HEK293 (cell line): ENCODE measurements around the gene FUCA2.

Experiments used
- CTCF ChIP-seq: fragments of 450-650 bp; formaldehyde crosslinking; IDR thresholded peaks from 2 replicates; pipeline ENCODE4 v1.5.1; 2016; ENCODE audit warnings: missing biosample characterization, missing genetic modification characterization
- EGR2 ChIP-seq: fragments of 450-650 bp; formaldehyde crosslinking; IDR thresholded peaks from 2 replicates; pipeline ENCODE4 v1.5.1; 2016; ENCODE audit warnings: low read depth, missing biosample characterization, missing genetic modification characterization
- MZF1 ChIP-seq: fragments of 450-650 bp; formaldehyde crosslinking; IDR thresholded peaks from 2 replicates; pipeline ENCODE4 v1.5.1; 2017; ENCODE audit warnings: missing biosample characterization, missing genetic modification characterization, borderline replicate concordance
- PBX3 ChIP-seq: sonication (generic); formaldehyde crosslinking; IDR thresholded peaks from 2 replicates; pipeline ENCODE4 v1.8.1; 2022; ENCODE audit warnings: mild to moderate bottlenecking, moderate library complexity, missing genetic modification reagents
- RBAK ChIP-seq: fragments of 450-650 bp; formaldehyde crosslinking; IDR thresholded peaks from 2 replicates; pipeline ENCODE4 v1.5.1; 2016; ENCODE audit warnings: missing biosample characterization, missing genetic modification characterization
- REST ChIP-seq: fragments of 450-650 bp; formaldehyde crosslinking; IDR thresholded peaks from 2 replicates; pipeline ENCODE4 v1.5.1; 2016; ENCODE audit warnings: missing biosample characterization, missing genetic modification characterization
- TRIM28 ChIP-seq: IDR thresholded peaks from 2 replicates; pipeline ENCODE4 v1.6.1; 2011; ENCODE audit warnings: low read length, control low read depth, borderline replicate concordance
- ZBTB1 ChIP-seq: fragments of 450-650 bp; formaldehyde crosslinking; IDR thresholded peaks from 2 replicates; pipeline ENCODE4 v1.5.1; 2016; ENCODE audit warnings: missing biosample characterization, missing genetic modification characterization
- ZBTB8A ChIP-seq: fragments of 450-650 bp; formaldehyde crosslinking; IDR thresholded peaks from 2 replicates; pipeline ENCODE4 v1.5.1; 2016; ENCODE audit warnings: missing biosample characterization, missing genetic modification characterization
- ZNF174 ChIP-seq: fragments of 450-650 bp; formaldehyde crosslinking; IDR thresholded peaks from 2 replicates; pipeline ENCODE4 v1.5.0; 2017; ENCODE audit warnings: missing biosample characterization, mild to moderate bottlenecking, missing genetic modification characterization
- ZNF473 ChIP-seq: fragments of 450-650 bp; formaldehyde crosslinking; IDR thresholded peaks from 2 replicates; pipeline ENCODE4 v1.5.1; 2017; ENCODE audit warnings: missing biosample characterization, missing genetic modification characterization
- ZNF785 ChIP-seq: fragments of 450-650 bp; formaldehyde crosslinking; IDR thresholded peaks from 2 replicates; pipeline ENCODE4 v1.5.1; 2016; ENCODE audit warnings: missing biosample characterization, missing genetic modification characterization
- TF ChIP-seq, protein P1 (sequence below): fragments of 450-650 bp; formaldehyde crosslinking; IDR thresholded peaks from 2 replicates; pipeline ENCODE4 v1.5.1; 2016; ENCODE audit warnings: missing biosample characterization, missing genetic modification characterization

DNA sequence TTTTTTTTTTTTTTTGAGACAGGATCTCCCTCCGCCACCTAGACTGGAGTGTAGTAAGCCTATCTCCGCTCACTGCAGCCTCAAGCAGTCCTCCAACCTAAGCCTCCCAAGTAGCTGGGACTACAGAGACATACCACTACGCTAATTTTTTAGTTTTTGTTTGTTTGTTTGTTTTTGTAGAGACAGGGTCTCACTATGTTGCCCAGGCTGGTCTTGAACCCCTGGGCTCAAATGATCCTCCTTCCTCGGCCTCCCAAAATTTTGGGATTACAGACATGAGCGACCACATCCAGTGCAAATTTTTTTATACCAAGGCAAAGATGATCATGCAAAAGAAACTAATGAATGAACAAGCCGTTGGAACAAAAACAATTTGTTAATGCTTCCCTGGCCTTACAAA lies 5.3 kb downstream of the FUCA2 start:
- TF ChIP-seq, protein P1, sequence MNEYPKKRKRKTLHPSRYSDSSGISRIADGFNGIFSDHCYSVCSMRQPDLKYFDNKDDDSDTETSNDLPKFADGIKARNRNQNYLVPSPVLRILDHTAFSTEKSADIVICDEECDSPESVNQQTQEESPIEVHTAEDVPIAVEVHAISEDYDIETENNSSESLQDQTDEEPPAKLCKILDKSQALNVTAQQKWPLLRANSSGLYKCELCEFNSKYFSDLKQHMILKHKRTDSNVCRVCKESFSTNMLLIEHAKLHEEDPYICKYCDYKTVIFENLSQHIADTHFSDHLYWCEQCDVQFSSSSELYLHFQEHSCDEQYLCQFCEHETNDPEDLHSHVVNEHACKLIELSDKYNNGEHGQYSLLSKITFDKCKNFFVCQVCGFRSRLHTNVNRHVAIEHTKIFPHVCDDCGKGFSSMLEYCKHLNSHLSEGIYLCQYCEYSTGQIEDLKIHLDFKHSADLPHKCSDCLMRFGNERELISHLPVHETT (tag by site-specific recombination): no peak
- TF ChIP-seq ZNF174 (tag by site-specific recombination): no peak
- TF ChIP-seq ZBTB8A: no peak
- TF ChIP-seq MZF1 (tag by site-specific recombination): no peak
- TF ChIP-seq ZNF785 (tag by site-specific recombination): no peak
- TF ChIP-seq ZNF473 (tag by site-specific recombination): no peak
- TF ChIP-seq EGR2 (tag by site-specific recombination): no peak
- TF ChIP-seq CTCF: no peak
- no peak for TF ChIP-seq PBX3 (CRISPR knock-in tag)
- TF ChIP-seq TRIM28: no peak
- no peak for TF ChIP-seq ZBTB1 (tag by site-specific recombination)
- TF ChIP-seq RBAK: no peak
- no peak for TF ChIP-seq REST (tag by site-specific recombination)
